Glutamatergic neuron (in vitro differentiated cells): ENCODE results near the gene BCLAF1. TPM values are rescaled to one million over a fixed set of nuclear protein-coding genes. Genes with fewer than 3 reads are reported as not detected.

ENCODE experiments used
- DNase-seq: peaks from one replicate; pipeline ENCODE4 v3.0.0; 2022
- H3K27ac Mint-ChIP-seq: one replicate; pipeline ENCODE4 v1.8.0; 2020; ENCODE audit warnings: mild to moderate bottlenecking, mixed read lengths, inconsistent platforms; ENCODE audit not compliant: unreplicated experiment
- H3K27me3 Mint-ChIP-seq: one replicate; pipeline ENCODE4 v1.8.0; 2020; ENCODE audit warnings: mild to moderate bottlenecking, moderate library complexity, mixed read lengths, inconsistent platforms; ENCODE audit not compliant: unreplicated experiment
- H3K36me3 Mint-ChIP-seq: one replicate; pipeline ENCODE4 v1.8.0; 2020; ENCODE audit warnings: mild to moderate bottlenecking, mixed read lengths, inconsistent platforms; ENCODE audit not compliant: unreplicated experiment
- H3K4me1 Mint-ChIP-seq: one replicate; pipeline ENCODE4 v1.8.0; 2020; ENCODE audit warnings: mild to moderate bottlenecking, low read depth, mixed read lengths, inconsistent platforms; ENCODE audit not compliant: unreplicated experiment
- H3K4me3 Mint-ChIP-seq: one replicate; pipeline ENCODE4 v1.8.0; 2020; ENCODE audit warnings: mild to moderate bottlenecking, mixed read lengths, inconsistent platforms; ENCODE audit not compliant: unreplicated experiment
- H3K9me3 Mint-ChIP-seq: one replicate; pipeline ENCODE4 v1.8.0; 2020; ENCODE audit warnings: mild to moderate bottlenecking, moderate library complexity, mixed read lengths, inconsistent platforms; ENCODE audit not compliant: unreplicated experiment
- CTCF ChIP-seq: fragments of 200-600 bp; sonication (generic); IDR thresholded peaks from one replicate; pipeline ENCODE4 v1.5.0; 2021; ENCODE audit not compliant: partially characterized antibody, unreplicated experiment
- long read RNA-seq: library from polyadenylated mRNA; unstranded; transcript quantifications from one replicate; pipeline ENCODE4 v2.0.0, GENCODE V29; 2020; ENCODE audit not compliant: unreplicated experiment
- total RNA-seq: library from RNA; stranded (reverse); fragmentation: NEBNext Ultra II Directional; extraction: Animal tissue kit (Norgen Biotek cat#: 25700); gene quantifications from one replicate; pipeline ENCODE4 v1.2.1, GENCODE V29; 2021; ENCODE audit not compliant: unreplicated experiment

Gene BCLAF1
- total RNA-seq = 179 TPM
- long read RNA-seq, full-length matches to known transcripts = 2 of 31 reads
- long read RNA-seq, partial matches to known transcripts = 29 of 31 reads
- long read RNA-seq, other reads (novel, unspliced or antisense) = 0 of 31 reads

DNA sequence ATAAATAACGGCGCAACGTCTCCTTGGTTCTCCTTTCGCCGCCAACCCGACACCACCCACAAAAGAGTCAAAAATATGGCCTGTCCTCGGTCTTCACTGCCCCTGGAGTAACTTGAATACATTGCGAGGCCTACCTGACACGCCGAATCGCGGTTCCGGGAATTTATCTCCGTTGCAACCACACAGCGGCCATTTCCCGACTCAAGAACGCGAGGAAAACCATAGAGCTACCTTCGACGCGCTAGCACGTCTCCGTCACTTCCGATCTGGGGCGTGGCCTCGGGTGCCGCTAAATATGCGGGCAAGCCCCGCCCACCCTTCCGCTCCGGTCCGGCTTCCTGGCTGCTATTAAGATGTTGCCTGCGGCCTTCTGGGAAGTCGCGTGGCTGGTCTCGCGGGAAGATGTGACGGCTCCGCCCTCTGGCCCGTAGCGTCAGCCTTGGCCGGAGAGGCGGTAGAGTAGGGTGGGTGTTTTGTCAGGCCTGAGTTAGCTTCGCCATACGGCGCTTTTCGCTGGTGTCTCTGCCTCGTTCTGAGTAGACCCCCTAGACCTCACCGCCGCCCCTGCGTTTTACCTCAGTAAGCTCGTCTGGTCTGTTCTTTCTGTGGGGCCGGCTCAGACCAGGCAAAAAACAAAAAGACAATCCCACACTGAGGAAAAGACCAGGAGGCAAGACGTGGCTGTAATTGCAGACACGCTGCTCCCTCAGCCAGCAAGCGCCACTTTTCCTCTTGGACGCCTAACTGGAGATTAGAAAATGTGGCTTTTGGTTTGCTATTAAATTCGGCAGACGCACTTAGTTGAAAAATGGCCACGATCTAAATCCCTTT lies at the start of gene BCLAF1:
BCLAF1 (minus strand) TSS at position 268 of the 831 bp plus-strand sequence. CDS start 9,980 bp downstream, outside the sequence.
- peaks cover 17% of the 10 kb centered on the region for H3K27me3 Mint-ChIP-seq
- peaks cover 14% of the 10 kb centered on the region for H3K9me3 Mint-ChIP-seq
- peak within 1 kb of the TSS; percentile 100 for H3K4me3 Mint-ChIP-seq
- H3K27ac Mint-ChIP-seq = peak within 1 kb of the TSS; percentile 100
- peak; percentile 99 for DNase-seq
- no peaks in the 10 kb centered on the region for H3K36me3 Mint-ChIP-seq
- peaks cover 14% of the 10 kb centered on the region for H3K4me1 Mint-ChIP-seq
- no peak for TF ChIP-seq CTCF

- no peak overlapping the region for H3K27ac Mint-ChIP-seq
- DNase-seq = no peak
- peaks cover 1% of the 10 kb centered on the region for H3K27me3 Mint-ChIP-seq
- peaks cover 1% of the 10 kb centered on the region for H3K4me1 Mint-ChIP-seq
- H3K9me3 Mint-ChIP-seq = peaks cover 1% of the 10 kb centered on the region
- no peak overlapping the region for H3K4me3 Mint-ChIP-seq
- no peaks in the 10 kb centered on the region for H3K36me3 Mint-ChIP-seq
- no peak for TF ChIP-seq CTCF
These were observed 48.8 kb upstream of the BCLAF1 start for GRCh38 chr6:136338486-136338885.

- Mint-ChIP-seq H3K36me3 (no peaks in the 10 kb centered on the region), H3K4me1 (peaks cover 1% of the 10 kb centered on the region), H3K9me3 (peaks cover 1% of the 10 kb centered on the region), H3K27me3 (peaks cover 1% of the 10 kb centered on the region), H3K27ac (no peak overlapping the region), H3K4me3 (no peak overlapping the region)
- no peak for DNase-seq
- TF ChIP-seq CTCF = no peak
These were observed 48.0 kb upstream of the BCLAF1 start for GRCh38 chr6:136337606-136338005.

- Mint-ChIP-seq H3K27ac (no peak overlapping the region), H3K4me1 (no peaks in the 10 kb centered on the region), H3K9me3 (no peaks in the 10 kb centered on the region), H3K36me3 (no peaks in the 10 kb centered on the region), H3K4me3 (no peak overlapping the region), H3K27me3 (peaks cover 1% of the 10 kb centered on the region)
- DNase-seq = no peak
- no peak for TF ChIP-seq CTCF
These were observed 47.5 kb upstream of the BCLAF1 start for GRCh38 chr6:136337121-136337520.
